GM12878 (cell line): ENCODE measurements around the gene CLEC7A. TPM values are rescaled to one million over a fixed set of nuclear protein-coding genes. Genes with fewer than 3 reads are reported as not detected.

Experiments used
- ATAC-seq: fragments of 200-7000 bp; cut with Tn5 transposase; 3 replicates; pipeline ENCODE4 v1.9.1; 2020; ENCODE audit warnings: mild to moderate bottlenecking, moderate library complexity
- BruUV-seq: library from RNA; stranded (reverse); fragments of 400-500 nt; replicated peaks from 2 replicates; lab custom pipeline; 2021; lab: Mats Ljungman, UMichigan
- CTCF ChIA-PET: fragments of 300-600 bp; sonication (Branson Sonifier 250); formaldehyde crosslinking; extraction: SDS; loops from one replicate; lab custom pipeline; 2021; ENCODE audit warnings: inconsistent platforms; lab: Yijun Ruan, JAX
- POLR2A ChIA-PET: fragments of 350-600 bp; formaldehyde crosslinking; extraction: SDS; loops from one replicate; lab custom pipeline; 2021; ENCODE audit warnings: inconsistent platforms; lab: Charles Lee
- RAD21 ChIA-PET: fragments of 300-600 bp; sonication (Branson Sonifier 250); formaldehyde crosslinking; loops from one replicate; lab custom pipeline; 2023; ENCODE audit warnings: antibody characterized with exemption; ENCODE audit not compliant: unreplicated experiment; lab: Charles Lee
- SMC1A ChIA-PET: fragments of 300-600 bp; sonication (Branson Sonifier 250); formaldehyde crosslinking; loops from one replicate; lab custom pipeline; 2023; ENCODE audit not compliant: unreplicated experiment, uncharacterized antibody; lab: Charles Lee
- DNase-seq: peaks from one replicate; pipeline ENCODE4 v3.0.0-alpha.2; 2011; ENCODE audit warnings: low read depth, low spot score
- FAIRE-seq: peaks from 3 replicates; lab custom pipeline; 2011; peaks lifted over from hg19 to GRCh38; lab: Jason Lieb, UNC
- H2AFZ ChIP-seq: 2 replicates; pipeline ENCODE4 v1.6.0; 2011; ENCODE audit warnings: low read depth, low read length, control low read depth; ENCODE audit not compliant: control insufficient read depth
- H3K27ac ChIP-seq: 2 replicates; pipeline ENCODE4 v1.5.1; 2011; ENCODE audit warnings: control low read depth; ENCODE audit not compliant: control insufficient read depth, insufficient read depth
- H3K27me3 ChIP-seq, 2 experiments: replicated peaks in 1 of 2; 2 replicates each; pipeline versions ENCODE4 v1.6.0 to v1.6.1; 2011; ENCODE audit warnings: low read length in 1 of 2; ENCODE audit not compliant: control insufficient read depth in 2 of 2, insufficient read depth in 2 of 2
- H3K36me3 ChIP-seq, 2 experiments: 2 replicates each; pipeline ENCODE4 v1.5.1; 2011; ENCODE audit warnings: low read length in 1 of 2; ENCODE audit not compliant: control insufficient read depth in 2 of 2, insufficient read depth in 2 of 2
- H3K4me1 ChIP-seq: 2 replicates; pipeline ENCODE4 v1.6.1; 2011; ENCODE audit warnings: mild to moderate bottlenecking, low read length, moderate library complexity, mixed read lengths; ENCODE audit not compliant: control insufficient read depth, insufficient read depth
- H3K4me2 ChIP-seq: 2 replicates; pipeline ENCODE4 v1.6.0; 2011; ENCODE audit warnings: control low read depth; ENCODE audit not compliant: control insufficient read depth, insufficient read depth
- H3K4me3 ChIP-seq: fragments of 200-600 bp; sonication (generic); 2 replicates; pipeline ENCODE4 v1.5.1; 2016
- H3K79me2 ChIP-seq: 2 replicates; pipeline ENCODE4 v1.6.0; 2011; ENCODE audit warnings: low read length; ENCODE audit not compliant: control insufficient read depth, insufficient read depth
- H3K9ac ChIP-seq: 2 replicates; pipeline ENCODE4 v1.8.0; 2011; ENCODE audit warnings: low read length, control low read depth, mixed read lengths; ENCODE audit not compliant: control insufficient read depth, insufficient read depth
- H3K9me3 ChIP-seq: replicated peaks from 3 replicates; pipeline ENCODE4 v1.5.1; 2011; ENCODE audit warnings: mild to moderate bottlenecking, low read length; ENCODE audit not compliant: control insufficient read depth, insufficient read depth
- H4K20me1 ChIP-seq: 2 replicates; pipeline ENCODE4 v1.6.0; 2011; ENCODE audit not compliant: control insufficient read depth, insufficient read depth
- BMI1 ChIP-seq: fragments of 450-650 bp; IDR thresholded peaks from 2 replicates; pipeline ENCODE4 v1.6.1; 2016; ENCODE audit warnings: mild to moderate bottlenecking, moderate library complexity, borderline replicate concordance
- CBX5 ChIP-seq: sonication (generic); IDR thresholded peaks from 2 replicates; pipeline ENCODE4 v1.6.1; 2016; ENCODE audit warnings: low read depth, moderate library complexity, mild to moderate bottlenecking, inconsistent platforms
- CHD4 ChIP-seq: fragments of 200-600 bp; sonication (generic); IDR thresholded peaks from 2 replicates; pipeline ENCODE4 v1.6.1; 2016; ENCODE audit warnings: mild to moderate bottlenecking
- DPF2 ChIP-seq: fragments of 450-650 bp; IDR thresholded peaks from 2 replicates; pipeline ENCODE4 v1.6.1; 2017; ENCODE audit warnings: mild to moderate bottlenecking
- EP300 ChIP-seq, 2 experiments: fragments of 150-350 bp in 1 of 2; IDR thresholded peaks; 2 replicates each; pipeline ENCODE4 v1.6.1; 2011 to 2012; ENCODE audit warnings: low read depth in 2 of 2, low read length in 2 of 2, borderline replicate concordance in 1 of 2, improper control_type of control experiment in 1 of 2, inconsistent platforms in 1 of 2; ENCODE audit not compliant: control insufficient read depth in 1 of 2
- FOS ChIP-seq: IDR thresholded peaks from 3 replicates; pipeline ENCODE4 v1.6.1; 2011; ENCODE audit warnings: borderline replicate concordance; ENCODE audit not compliant: insufficient read length; ENCODE audit errors: extremely low read depth
- GATAD2B ChIP-seq: fragments of 450-650 bp; conservative IDR thresholded peaks from 2 replicates; pipeline ENCODE4 v1.6.1; 2017; ENCODE audit warnings: low read depth, mild to moderate bottlenecking, moderate library complexity
- JUNB ChIP-seq: IDR thresholded peaks from 2 replicates; pipeline ENCODE4 v1.6.1; 2016; ENCODE audit warnings: antibody characterized with exemption, mild to moderate bottlenecking
- JUND ChIP-seq: IDR thresholded peaks from 2 replicates; pipeline ENCODE4 v1.6.1; 2012; ENCODE audit warnings: low read depth, mild to moderate bottlenecking, low read length, improper control_type of control experiment, moderate library complexity
- MTA3 ChIP-seq: IDR thresholded peaks from 2 replicates; pipeline ENCODE4 v1.6.1; 2012; ENCODE audit warnings: low read length, inconsistent platforms, borderline replicate concordance
- MYB ChIP-seq: fragments of 150-350 bp; IDR thresholded peaks from 2 replicates; pipeline ENCODE4 v1.6.1; 2014; ENCODE audit warnings: mild to moderate bottlenecking, low read depth, low read length, borderline replicate concordance
- NFIC ChIP-seq: IDR thresholded peaks from 2 replicates; pipeline ENCODE4 v1.6.1; 2012; ENCODE audit warnings: low read depth, mild to moderate bottlenecking, inconsistent platforms, low read length, moderate library complexity
- POLR2AphosphoS2 ChIP-seq: IDR thresholded peaks from 2 replicates; pipeline ENCODE4 v1.6.1; 2011; ENCODE audit warnings: low read depth, mild to moderate bottlenecking, low read length, improper control_type of control experiment, moderate library complexity
- YBX1 ChIP-seq: fragments of 450-650 bp; IDR thresholded peaks from 2 replicates; pipeline ENCODE4 v1.6.1; 2016; ENCODE audit warnings: antibody characterized with exemption
- ZBTB11 ChIP-seq: fragments of 450-650 bp; formaldehyde crosslinking; IDR thresholded peaks from 2 replicates; pipeline ENCODE4 v1.5.0; 2022; ENCODE audit warnings: mild to moderate bottlenecking, missing genetic modification characterization
- ZNF592 ChIP-seq: fragments of 450-650 bp; IDR thresholded peaks from 2 replicates; pipeline ENCODE4 v1.6.1; 2017; ENCODE audit warnings: mild to moderate bottlenecking, moderate library complexity
- ZSCAN29 ChIP-seq: fragments of 450-650 bp; IDR thresholded peaks from 2 replicates; pipeline ENCODE4 v1.6.1; 2017; ENCODE audit warnings: mild to moderate bottlenecking, moderate library complexity
- WGBS: methylation state at CpG from one replicate; pipeline ENCODE4 v1.1.6; 2016; ENCODE audit warnings: low lambda C conversion rate; ENCODE audit not compliant: insufficient replicate concordance, insufficient coverage; ENCODE audit errors: missing lambda C conversion rate; 5-methylcytosine and 5-hydroxymethylcytosine counted together
- in situ Hi-C: fragments of 300-500 bp; cut with MboI; formaldehyde crosslinking; loops from 9 replicates; pipeline ENCODE4 v1.14.3; 2018; ENCODE audit warnings: mixed read lengths
- intact Hi-C: fragments of 100-400 bp; cut with micrococcal nuclease; formaldehyde crosslinking; loops from one replicate; pipeline ENCODE4 v1.14.2; 2022; ENCODE audit not compliant: unreplicated experiment
- polyA plus RNA-seq, 11 experiments: library from polyadenylated mRNA; depleted of rRNA in 4 of 11; unstranded in 6 of 11; stranded (reverse) in 5 of 11; fragments of >200 nt; fragmentation: Nextera tagmentation in 4 of 11; fragmentation: Illumina TruSeq in 1 of 11; extraction: Ambion mirVana in 4 of 11; extraction: Trizol in 1 of 11; gene quantifications; 1 replicate in 1 of 11; 2 replicates in 10 of 11; pipeline versions ENCODE4 v1.2.1 to v1.2.3, GENCODE V29; 2011 to 2016; ENCODE audit warnings: inconsistent platforms in 2 of 11, missing spikeins in 2 of 11, low read depth in 1 of 11
- total RNA-seq, 4 experiments: library from RNA; depleted of rRNA in 3 of 4; stranded (reverse); fragments of >200 nt in 3 of 4; fragmentation: Illumina TruSeq in 1 of 4; extraction: Trizol in 1 of 4; gene quantifications; 2 replicates each; pipeline versions ENCODE4 v1.2.1 to v1.2.3, GENCODE V29; 2013 to 2021

The CLEC7A gene
- total and polyA plus RNA-seq, 10 of the 15 experiments (the other 5 are each of a cell fraction or from before 2014, with no cell fraction given), result not detected

GRCh38 chr12:10130042-10130441 is at the start of gene CLEC7A (continued):
- no peak for TF ChIP-seq POLR2AphosphoS2
- TF ChIP-seq EP300 (IDR thresholded peaks at IDR 0.05; ENCODE audit: borderline replicate concordance in 1 of 2, control insufficient read depth in 1 of 2, low read depth in 2 of 2, low read length in 2 of 2), result peak; percentile 63 to 81

- FAIRE-seq (no peak), ATAC-seq (no peak), DNase-seq (no peak)
- ChIA-PET CTCF (interaction anchor here (0.6 kb wide), 1 partner anchor 468 kb away, joined by 3 read pairs; no protein-coding TSS in a partner anchor), POLR2A (no interaction called here), RAD21 (no interaction called here), SMC1A (no interaction called here)
- no peak overlapping the region for H3K27ac ChIP-seq
- H3K79me2 ChIP-seq, result no peaks in the 10 kb centered on the region
- H4K20me1 ChIP-seq, result no peaks in the 10 kb centered on the region
- H3K4me2 ChIP-seq, result no peak overlapping the region
- H3K4me1 ChIP-seq, result no peaks in the 10 kb centered on the region
- in situ Hi-C loops (no loop called here), intact Hi-C loops (no loop called here)
- H2AFZ ChIP-seq, result no peak overlapping the region
- 59% methylated on average over 5 of the region's 5 CpGs for WGBS
- H3K9ac ChIP-seq, result no peak overlapping the region
- H3K4me3 ChIP-seq, result no peak overlapping the region
- no peaks in the 10 kb centered on the region for H3K9me3 ChIP-seq
- no TSS peak for BruUV-seq
- H3K36me3 ChIP-seq, result no peaks in the 10 kb centered on the region
- TF ChIP-seq MYB (no peak), CBX5 (no peak), GATAD2B (no peak), JUNB (no peak), FOS (no peak), ZSCAN29 (no peak), MTA3 (no peak), ZNF592 (no peak), BMI1 (no peak), NFIC (no peak), YBX1 (no peak), JUND (no peak), ZBTB11 (CRISPR knock-in tag) (no peak), CHD4 (no peak), DPF2 (no peak)
- TF ChIP-seq, all 136 proteins: peak for 0
- peaks cover 0 to 2% of the 10 kb centered on the region in 2 experiments; a peak in 1 of 4 replicates for H3K27me3 ChIP-seq
Measured at GRCh38 chr12:10179776-10180181, 49.8 kb upstream of the CLEC7A start.
